PC-3 (cell line): ENCODE measurements around the gene CAMK2B.
"Not testable (repeated sequence)": the region's sequence is repeated elsewhere in the genome, so short reads cannot be mapped to it uniquely, and the experiment has no call there.

Experiments
- CTCF ChIP-seq: fragments of 300-600 bp; sonication (generic); conservative IDR thresholded peaks from 2 replicates; pipeline ENCODE4 v1.5.1; 2017; ENCODE audit warnings: antibody characterized with exemption, low read depth, mild to moderate bottlenecking, low read length
- EZH2 ChIP-seq: fragments of 300-600 bp; sonication (generic); IDR thresholded peaks from one replicate; pipeline ENCODE4 v1.6.1; 2017; ENCODE audit warnings: antibody characterized with exemption, mild to moderate bottlenecking, low read length; ENCODE audit not compliant: unreplicated experiment

GRCh38 chr7:44174694-44174948, 150.8 kb downstream of the CAMK2B start:
- TF ChIP-seq CTCF, EZH2: not testable (repeated sequence)
